ENCODE data around the gene SLC34A3.

SLC34A3 gene

DNA sequence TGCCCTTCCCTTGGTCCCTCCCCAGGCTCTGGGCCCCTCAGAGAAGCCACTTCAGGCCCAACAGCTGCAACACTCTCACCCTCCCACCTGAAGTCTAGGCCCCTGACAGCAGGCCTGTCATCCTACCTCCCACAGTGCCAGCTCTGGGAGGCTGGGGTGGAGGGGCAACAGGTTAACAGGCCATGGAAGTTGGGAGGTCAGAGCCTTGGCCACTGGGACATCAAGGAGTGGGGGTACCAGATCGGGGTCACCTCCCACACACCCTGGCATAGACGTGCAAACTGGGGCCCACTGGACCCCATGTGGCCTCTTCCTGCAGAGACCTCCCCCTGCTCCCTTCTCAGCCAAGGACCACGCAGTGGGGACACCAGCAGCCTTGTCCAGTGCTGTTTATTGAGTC lies 39.5 kb upstream of the SLC34A3 start:
- DNase-seq (ENCODE audit: low read depth), result no peak
- TF ChIP-seq, protein P1, sequence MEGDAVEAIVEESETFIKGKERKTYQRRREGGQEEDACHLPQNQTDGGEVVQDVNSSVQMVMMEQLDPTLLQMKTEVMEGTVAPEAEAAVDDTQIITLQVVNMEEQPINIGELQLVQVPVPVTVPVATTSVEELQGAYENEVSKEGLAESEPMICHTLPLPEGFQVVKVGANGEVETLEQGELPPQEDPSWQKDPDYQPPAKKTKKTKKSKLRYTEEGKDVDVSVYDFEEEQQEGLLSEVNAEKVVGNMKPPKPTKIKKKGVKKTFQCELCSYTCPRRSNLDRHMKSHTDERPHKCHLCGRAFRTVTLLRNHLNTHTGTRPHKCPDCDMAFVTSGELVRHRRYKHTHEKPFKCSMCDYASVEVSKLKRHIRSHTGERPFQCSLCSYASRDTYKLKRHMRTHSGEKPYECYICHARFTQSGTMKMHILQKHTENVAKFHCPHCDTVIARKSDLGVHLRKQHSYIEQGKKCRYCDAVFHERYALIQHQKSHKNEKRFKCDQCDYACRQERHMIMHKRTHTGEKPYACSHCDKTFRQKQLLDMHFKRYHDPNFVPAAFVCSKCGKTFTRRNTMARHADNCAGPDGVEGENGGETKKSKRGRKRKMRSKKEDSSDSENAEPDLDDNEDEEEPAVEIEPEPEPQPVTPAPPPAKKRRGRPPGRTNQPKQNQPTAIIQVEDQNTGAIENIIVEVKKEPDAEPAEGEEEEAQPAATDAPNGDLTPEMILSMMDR (IDR thresholded peaks at IDR 0.05; ENCODE audit: low read depth, low read length, missing control alignments), result no peak
- no peak overlapping the region for H3K4me3 ChIP-seq (ENCODE audit: low read depth, low read length)

DNA sequence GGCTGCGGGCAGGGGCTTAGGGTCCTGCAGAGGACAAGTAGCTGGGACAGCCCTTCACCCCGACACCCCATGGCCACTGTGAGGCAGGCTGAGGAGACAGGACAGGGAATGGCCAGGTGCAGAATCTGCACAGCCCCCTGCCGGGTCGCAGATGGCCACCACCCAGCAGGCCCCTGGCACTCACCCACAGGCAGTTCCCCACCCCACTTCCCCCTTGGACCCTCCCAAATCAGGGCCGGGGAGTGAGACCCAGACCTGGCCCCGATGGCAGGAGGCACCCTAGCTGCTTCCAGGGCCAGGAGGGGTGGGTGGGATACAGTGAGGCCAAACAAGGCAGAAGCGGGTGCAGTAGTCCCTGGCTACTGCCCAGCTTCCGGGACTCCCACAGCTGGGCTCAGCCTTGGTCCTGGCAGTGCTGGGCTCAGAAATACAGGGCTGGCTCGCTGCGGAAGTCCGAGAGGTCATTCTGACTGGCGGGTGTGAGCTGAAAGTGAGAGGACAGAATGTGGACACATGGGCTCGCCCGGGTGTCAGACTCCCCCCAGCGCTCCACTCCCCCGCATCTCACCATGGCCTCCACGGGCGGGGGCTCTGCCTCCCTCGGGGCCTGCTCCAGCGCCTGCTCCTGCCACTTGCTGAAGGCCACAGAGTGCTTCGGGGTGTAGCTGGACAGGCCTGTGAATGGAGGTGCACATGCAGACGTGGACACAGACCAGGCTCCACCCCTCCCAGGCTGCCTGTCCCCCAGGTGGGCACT lies 38.8 kb upstream of the SLC34A3 start:
- H3K4me3 ChIP-seq (ENCODE audit: low read depth, low read length), result no peak overlapping the region
- TF ChIP-seq, protein P1 (IDR thresholded peaks at IDR 0.05; ENCODE audit: low read depth, low read length, missing control alignments), result no peak
- DNase-seq (ENCODE audit: low read depth), result no peak

DNA sequence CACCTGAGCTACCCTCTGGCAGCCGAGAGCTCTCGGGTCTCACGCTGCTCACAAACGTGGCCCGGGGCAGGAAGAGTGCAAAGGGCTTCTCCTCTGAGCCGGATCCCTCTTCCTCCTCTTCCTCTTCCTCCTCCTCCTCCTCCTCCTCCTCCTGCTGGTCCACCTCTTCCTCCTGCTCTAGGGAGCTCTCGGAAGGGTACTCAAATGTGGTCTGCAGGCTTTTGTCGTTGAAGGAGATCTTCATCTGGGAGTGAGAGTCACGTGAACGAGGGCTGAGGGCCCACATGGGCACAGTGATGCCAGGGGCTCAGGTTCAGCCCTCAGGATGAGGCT lies 38.3 kb upstream of the SLC34A3 start:
- DNase-seq (ENCODE audit: low read depth), result no peak
- no peak overlapping the region for H3K4me3 ChIP-seq (ENCODE audit: low read depth, low read length)
- TF ChIP-seq, protein P1 (IDR thresholded peaks at IDR 0.05; ENCODE audit: low read depth, low read length, missing control alignments), result no peak

DNA sequence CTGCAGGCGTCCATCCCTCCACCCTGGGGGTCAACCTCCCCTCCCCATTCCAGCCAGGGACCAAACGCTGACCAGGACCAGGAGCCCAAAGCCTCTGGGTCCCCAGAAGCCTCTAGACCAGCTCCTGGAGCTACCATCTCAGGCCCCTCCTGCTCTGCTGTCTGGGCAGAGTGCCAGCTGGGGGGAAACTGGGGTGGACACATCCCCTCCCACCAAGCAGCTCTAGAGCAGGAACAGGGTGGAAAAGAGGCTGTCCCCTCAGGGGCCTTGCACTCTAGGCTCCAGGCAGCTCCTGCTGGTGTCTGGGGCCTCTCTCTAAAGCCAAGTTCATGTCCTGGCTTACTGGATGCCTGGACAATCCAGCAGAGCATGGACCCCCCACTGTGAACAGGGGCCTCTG lies 37.8 kb upstream of the SLC34A3 start:
- TF ChIP-seq, protein P1 (IDR thresholded peaks at IDR 0.05; ENCODE audit: low read depth, low read length, missing control alignments), result no peak
- H3K4me3 ChIP-seq (ENCODE audit: low read depth, low read length), result no peak overlapping the region
- no peak for DNase-seq (ENCODE audit: low read depth)

DNA sequence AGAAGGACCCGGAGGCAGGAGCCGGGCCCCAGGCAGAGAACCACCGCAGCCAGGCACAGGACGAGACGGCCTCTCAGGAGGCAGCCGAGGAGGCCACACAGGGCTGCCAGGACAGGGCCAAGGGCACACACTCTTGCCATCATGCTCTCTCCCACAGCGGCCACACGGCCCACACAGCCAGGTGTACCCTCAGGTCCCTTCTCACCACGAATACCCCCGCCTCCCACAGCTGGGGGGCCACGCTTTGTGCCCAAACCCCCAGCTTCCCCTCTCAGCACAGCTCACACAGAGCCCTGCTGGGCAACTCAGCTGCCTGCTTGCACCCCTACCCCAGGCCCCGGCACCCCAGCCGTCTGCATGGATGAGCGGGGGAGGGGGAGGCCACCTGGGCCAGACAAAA lies 36.9 kb upstream of the SLC34A3 start:
- no peak for DNase-seq (ENCODE audit: low read depth)
- no peak overlapping the region for H3K4me3 ChIP-seq (ENCODE audit: low read depth, low read length)
- TF ChIP-seq, protein P1 (IDR thresholded peaks at IDR 0.05; ENCODE audit: low read depth, low read length, missing control alignments), result no peak

DNA sequence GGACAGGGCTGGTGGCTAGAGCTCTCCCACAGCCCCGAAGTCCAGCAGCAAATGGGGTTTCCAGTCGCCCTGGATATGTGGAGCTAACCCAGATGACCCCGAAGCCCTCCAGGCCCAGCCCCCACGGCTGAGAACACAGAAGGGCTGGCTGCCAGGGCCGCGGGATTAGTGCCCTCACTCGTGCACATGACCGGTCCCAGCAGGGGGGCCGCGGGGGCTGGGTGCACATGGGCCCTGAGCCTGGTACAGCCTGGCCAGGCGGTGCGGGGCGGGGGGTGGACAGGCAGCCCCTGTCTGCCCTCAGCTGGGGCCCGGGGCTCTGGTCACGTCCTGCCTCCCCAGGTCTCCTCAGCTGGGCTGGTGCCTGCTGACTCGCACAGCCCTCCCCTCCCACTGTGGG lies 36.3 kb upstream of the SLC34A3 start:
- H3K4me3 ChIP-seq (ENCODE audit: low read depth, low read length), result no peak overlapping the region
- no peak for DNase-seq (ENCODE audit: low read depth)
- TF ChIP-seq, protein P1 (IDR thresholded peaks at IDR 0.05; ENCODE audit: low read depth, low read length, missing control alignments), result no peak

DNA sequence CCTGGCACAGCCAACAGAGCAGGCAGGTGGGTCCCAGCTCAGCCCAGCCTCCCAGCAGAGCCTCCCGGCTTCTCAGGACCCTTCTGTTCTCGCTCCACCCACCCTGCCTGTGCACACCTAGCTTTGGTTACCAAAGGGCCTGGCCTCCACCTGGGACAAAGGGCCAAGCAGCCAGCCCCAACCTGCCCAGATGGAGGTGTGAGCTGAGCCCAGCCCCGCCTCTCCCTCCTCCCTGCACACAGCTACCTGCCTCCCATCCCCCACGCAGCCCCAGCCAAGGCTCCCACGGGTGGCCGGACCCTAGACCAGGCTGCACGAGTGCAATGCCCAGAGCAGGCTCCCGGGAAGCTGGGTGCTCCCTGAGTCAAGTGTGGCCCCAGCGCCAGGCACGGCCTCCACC lies 35.8 kb upstream of the SLC34A3 start:
- TF ChIP-seq, protein P1 (IDR thresholded peaks at IDR 0.05; ENCODE audit: low read depth, low read length, missing control alignments), result no peak
- no peak overlapping the region for H3K4me3 ChIP-seq (ENCODE audit: low read depth, low read length)

More for the DNA sequence above, 35.8 kb upstream of the SLC34A3 start:
- no peak for DNase-seq (ENCODE audit: low read depth)

All from GM12864 (cell line).